GM18498 (cell line): ENCODE data around the gene IMMP1L.
"Not testable (repeated sequence)": the region's sequence is repeated elsewhere in the genome, so short reads cannot be mapped to it uniquely, and the experiment has no call there.

Source experiments
- ATAC-seq: cut with Tn5 transposase; IDR thresholded peaks from one replicate; pipeline ENCODE4 v1.9.1; 2021; ENCODE audit warnings: mild to moderate bottlenecking, moderate library complexity; ENCODE audit not compliant: unreplicated experiment

IMMP1L gene

GRCh38 chr11:31509429-31510345 is at the start of gene IMMP1L, which contains the start of gene ELP4:
Gene IMMP1L (minus strand): TSS chr11:31509622. CDS start chr11:31463276, 46,346 bp downstream.
Gene ELP4 (plus strand): TSS chr11:31509767. CDS start chr11:31509785, 18 bp downstream.
- peak; percentile 100 for ATAC-seq

GRCh38 chr11:31558001-31558400 is 48.6 kb upstream of the IMMP1L start:
- no peak for ATAC-seq

GRCh38 chr11:31555938-31556337 is 46.5 kb upstream of the IMMP1L start:
- ATAC-seq, result no peak

- no peak for ATAC-seq
Measured at GRCh38 chr11:31542862-31543261, 33.4 kb upstream of the IMMP1L start.

- ATAC-seq, result no peak
Measured at GRCh38 chr11:31535479-31535878, 26.1 kb upstream of the IMMP1L start.

- no peak for ATAC-seq
Measured at GRCh38 chr11:31531293-31531692, 21.9 kb upstream of the IMMP1L start.

GRCh38 chr11:31529701-31530100 is 20.3 kb upstream of the IMMP1L start:
- ATAC-seq, result peak; percentile 76

GRCh38 chr11:31529189-31529588 is 19.8 kb upstream of the IMMP1L start:
- ATAC-seq, result no peak

- no peak for ATAC-seq
Measured at GRCh38 chr11:31521497-31522150, 12.2 kb upstream of the IMMP1L start.

- ATAC-seq, result no peak
Measured at GRCh38 chr11:31512117-31512516, 2.7 kb upstream of the IMMP1L start.

- ATAC-seq, result peak; percentile 9
Measured at GRCh38 chr11:31509051-31509428, 382 bp downstream of the IMMP1L start.

- ATAC-seq, result no peak
Measured at GRCh38 chr11:31500560-31500959, 8.9 kb downstream of the IMMP1L start.

GRCh38 chr11:31499576-31500178 is 9.7 kb downstream of the IMMP1L start:
- no peak for ATAC-seq

GRCh38 chr11:31493762-31494161 is 15.7 kb downstream of the IMMP1L start:
- ATAC-seq, result not testable (repeated sequence)

GRCh38 chr11:31493235-31493634 is 16.2 kb downstream of the IMMP1L start:
- ATAC-seq, result no peak

GRCh38 chr11:31492320-31492913 is 17.0 kb downstream of the IMMP1L start:
- ATAC-seq, result no peak

- ATAC-seq, result peak; percentile 57
Measured at GRCh38 chr11:31487848-31488247, 21.6 kb downstream of the IMMP1L start.

GRCh38 chr11:31484497-31484896 is 24.9 kb downstream of the IMMP1L start:
- no peak for ATAC-seq

GRCh38 chr11:31480930-31481329 is 28.5 kb downstream of the IMMP1L start:
- no peak for ATAC-seq

GRCh38 chr11:31479066-31479465 is 30.4 kb downstream of the IMMP1L start:
- no peak for ATAC-seq

- no peak for ATAC-seq
Measured at GRCh38 chr11:31478223-31478590, 31.2 kb downstream of the IMMP1L start.
